ENCODE measurements around the gene FAM83C.
"Not testable (repeated sequence)": the region's sequence is repeated elsewhere in the genome, so short reads cannot be mapped to it uniquely, and the experiment has no call there.

Gene FAM83C

GRCh38 chr20:35263532-35264341 lies 28.5 kb downstream of the FAM83C start:
- Mint-ChIP-seq H3K36me3 (ENCODE audit: low read depth) (peaks cover 75% of the 10 kb centered on the region), H3K4me3 (no peak overlapping the region), H3K27me3 (no peaks in the 10 kb centered on the region), H3K27ac (no peak overlapping the region), H3K9me3 (no peaks in the 10 kb centered on the region), H3K4me1 (ENCODE audit: low read depth) (peaks cover 10% of the 10 kb centered on the region)
- intact Hi-C loops (cut with micrococcal nuclease) = no loop called here

- H3K27ac Mint-ChIP-seq = not testable (repeated sequence)
Observed at GRCh38 chr20:35262731-35263531, 29.3 kb downstream of the FAM83C start.

GRCh38 chr20:35262321-35262720 lies 29.9 kb downstream of the FAM83C start:
- Mint-ChIP-seq H3K4me1 (ENCODE audit: low read depth) (peaks cover 19% of the 10 kb centered on the region), H3K36me3 (ENCODE audit: low read depth) (peaks cover 68% of the 10 kb centered on the region)
- H3K27ac Mint-ChIP-seq; H3K4me3 Mint-ChIP-seq; H3K9me3 Mint-ChIP-seq; intact Hi-C loops (cut with micrococcal nuclease); H3K27me3 Mint-ChIP-seq: not testable (repeated sequence)

More at GRCh38 chr20:35262731-35263531, 29.3 kb downstream of the FAM83C start:
- peaks cover 15% of the 10 kb centered on the region for H3K4me1 Mint-ChIP-seq (ENCODE audit: low read depth)
- H3K36me3 Mint-ChIP-seq (ENCODE audit: low read depth) = peaks cover 72% of the 10 kb centered on the region
- H3K9me3 Mint-ChIP-seq; H3K27me3 Mint-ChIP-seq; intact Hi-C loops (cut with micrococcal nuclease); H3K4me3 Mint-ChIP-seq: not testable (repeated sequence)

GRCh38 chr20:35260426-35260825 lies 31.8 kb downstream of the FAM83C start:
- H3K9me3 Mint-ChIP-seq = no peaks in the 10 kb centered on the region
- no peak overlapping the region for H3K4me3 Mint-ChIP-seq
- no peak overlapping the region for H3K27ac Mint-ChIP-seq
- intact Hi-C loops (cut with micrococcal nuclease) = no loop called here
- H3K36me3 Mint-ChIP-seq (ENCODE audit: low read depth) = peaks cover 65% of the 10 kb centered on the region
- peaks cover 19% of the 10 kb centered on the region for H3K4me1 Mint-ChIP-seq (ENCODE audit: low read depth)
- H3K27me3 Mint-ChIP-seq = no peaks in the 10 kb centered on the region

- Mint-ChIP-seq H3K4me3 (no peak overlapping the region), H3K4me1 (ENCODE audit: low read depth) (peaks cover 9% of the 10 kb centered on the region), H3K27me3 (no peaks in the 10 kb centered on the region), H3K27ac (no peak overlapping the region), H3K36me3 (ENCODE audit: low read depth) (peaks cover 57% of the 10 kb centered on the region), H3K9me3 (no peaks in the 10 kb centered on the region)
- intact Hi-C loops (cut with micrococcal nuclease) = no loop called here
Observed at GRCh38 chr20:35257175-35257909, 34.9 kb downstream of the FAM83C start.

- no peak overlapping the region for H3K27ac Mint-ChIP-seq
- peaks cover 23% of the 10 kb centered on the region for H3K4me1 Mint-ChIP-seq (ENCODE audit: low read depth)
- no peaks in the 10 kb centered on the region for H3K9me3 Mint-ChIP-seq
- intact Hi-C loops (cut with micrococcal nuclease) = no loop called here
- H3K4me3 Mint-ChIP-seq = no peak overlapping the region
- H3K36me3 Mint-ChIP-seq (ENCODE audit: low read depth) = peaks cover 40% of the 10 kb centered on the region
- no peaks in the 10 kb centered on the region for H3K27me3 Mint-ChIP-seq
Observed at GRCh38 chr20:35254448-35254999, 37.7 kb downstream of the FAM83C start.

GRCh38 chr20:35253010-35253409 lies 39.2 kb downstream of the FAM83C start:
- H3K4me3 Mint-ChIP-seq = no peak overlapping the region
- no peak overlapping the region for H3K27ac Mint-ChIP-seq
- H3K36me3 Mint-ChIP-seq (ENCODE audit: low read depth) = peaks cover 33% of the 10 kb centered on the region
- no peaks in the 10 kb centered on the region for H3K27me3 Mint-ChIP-seq
- H3K4me1 Mint-ChIP-seq (ENCODE audit: low read depth) = peaks cover 18% of the 10 kb centered on the region
- no peaks in the 10 kb centered on the region for H3K9me3 Mint-ChIP-seq
- intact Hi-C loops (cut with micrococcal nuclease) = no loop called here

- H3K27me3 Mint-ChIP-seq; H3K27ac Mint-ChIP-seq; intact Hi-C loops (cut with micrococcal nuclease); H3K9me3 Mint-ChIP-seq; H3K4me3 Mint-ChIP-seq: not testable (repeated sequence)
- Mint-ChIP-seq H3K36me3 (ENCODE audit: low read depth) (peaks cover 33% of the 10 kb centered on the region), H3K4me1 (ENCODE audit: low read depth) (peaks cover 14% of the 10 kb centered on the region)
Observed at GRCh38 chr20:35252598-35252997, 39.6 kb downstream of the FAM83C start.

GRCh38 chr20:35252037-35252461 lies 40.2 kb downstream of the FAM83C start:
- Mint-ChIP-seq H3K36me3 (ENCODE audit: low read depth) (peaks cover 29% of the 10 kb centered on the region), H3K27me3 (no peaks in the 10 kb centered on the region), H3K4me1 (ENCODE audit: low read depth) (peaks cover 14% of the 10 kb centered on the region), H3K27ac (no peak overlapping the region), H3K4me3 (no peak overlapping the region), H3K9me3 (no peaks in the 10 kb centered on the region)
- intact Hi-C loops (cut with micrococcal nuclease) = no loop called here

GRCh38 chr20:35251613-35251940 lies 40.6 kb downstream of the FAM83C start:
- no peaks in the 10 kb centered on the region for H3K9me3 Mint-ChIP-seq
- no peak overlapping the region for H3K27ac Mint-ChIP-seq
- H3K27me3 Mint-ChIP-seq = no peaks in the 10 kb centered on the region
- peaks cover 14% of the 10 kb centered on the region for H3K4me1 Mint-ChIP-seq (ENCODE audit: low read depth)
- H3K36me3 Mint-ChIP-seq (ENCODE audit: low read depth) = peaks cover 27% of the 10 kb centered on the region
- no peak overlapping the region for H3K4me3 Mint-ChIP-seq
- intact Hi-C loops (cut with micrococcal nuclease) = no loop called here

GRCh38 chr20:35248641-35249475 lies 43.4 kb downstream of the FAM83C start:
- Mint-ChIP-seq H3K9me3 (no peaks in the 10 kb centered on the region), H3K36me3 (ENCODE audit: low read depth) (peaks cover 7% of the 10 kb centered on the region), H3K27ac (no peak overlapping the region), H3K4me1 (ENCODE audit: low read depth) (peaks cover 14% of the 10 kb centered on the region), H3K4me3 (no peak overlapping the region), H3K27me3 (no peaks in the 10 kb centered on the region)
- intact Hi-C loops (cut with micrococcal nuclease) = no loop called here

- no peaks in the 10 kb centered on the region for H3K36me3 Mint-ChIP-seq (ENCODE audit: low read depth)
- no peak overlapping the region for H3K4me3 Mint-ChIP-seq
- peaks cover 11% of the 10 kb centered on the region for H3K4me1 Mint-ChIP-seq (ENCODE audit: low read depth)
- no peaks in the 10 kb centered on the region for H3K27me3 Mint-ChIP-seq
- H3K27ac Mint-ChIP-seq = no peak overlapping the region
- H3K9me3 Mint-ChIP-seq = no peaks in the 10 kb centered on the region
- intact Hi-C loops (cut with micrococcal nuclease) = no loop called here
Observed at GRCh38 chr20:35246723-35247122, 45.5 kb downstream of the FAM83C start.

GRCh38 chr20:35243986-35244385 lies 48.2 kb downstream of the FAM83C start:
- peaks cover 11% of the 10 kb centered on the region for H3K4me1 Mint-ChIP-seq (ENCODE audit: low read depth)
- intact Hi-C loops (cut with micrococcal nuclease) = no loop called here

More at GRCh38 chr20:35243986-35244385, 48.2 kb downstream of the FAM83C start:
- H3K27me3 Mint-ChIP-seq = no peaks in the 10 kb centered on the region
- no peak overlapping the region for H3K4me3 Mint-ChIP-seq
- H3K36me3 Mint-ChIP-seq (ENCODE audit: low read depth) = no peaks in the 10 kb centered on the region
- no peaks in the 10 kb centered on the region for H3K9me3 Mint-ChIP-seq
- no peak overlapping the region for H3K27ac Mint-ChIP-seq

Data from dendritic cell treated with granulocyte-macrophage colony-stimulating factor and Interleukin-4, amounts not matched to agents 40 ng/mL and 50 ng/mL, for 4 days (primary cell).